Measurements from ENCODE around the gene SOCS2.
A peak's percentile ranks its signal among the peaks of the same experiment; 100 is the strongest.

SOCS2 gene

GRCh38 chr12:93589081-93589480 lies 16.6 kb downstream of the SOCS2 start:
- no peak for DNase-seq (ENCODE audit: low read depth, low spot score)
- H3K4me3 ChIP-seq (ENCODE audit: low read length): no peak overlapping the region

GRCh38 chr12:93591137-93591868 lies 18.8 kb downstream of the SOCS2 start:
- DNase-seq (ENCODE audit: low read depth, low spot score): no peak
- peak overlapping the region; percentile 43 for H3K4me3 ChIP-seq (ENCODE audit: low read length)

GRCh38 chr12:93592641-93593406 lies 20.3 kb downstream of the SOCS2 start:
- H3K4me3 ChIP-seq (ENCODE audit: low read length): no peak overlapping the region
- DNase-seq (ENCODE audit: low read depth, low spot score): no peak

GRCh38 chr12:93593843-93594242 lies 21.4 kb downstream of the SOCS2 start:
- DNase-seq (ENCODE audit: low read depth, low spot score): no peak
- no peak overlapping the region for H3K4me3 ChIP-seq (ENCODE audit: low read length)

GRCh38 chr12:93594766-93595311 lies 22.4 kb downstream of the SOCS2 start:
- no peak for DNase-seq (ENCODE audit: low read depth, low spot score)
- H3K4me3 ChIP-seq (ENCODE audit: low read length): no peak overlapping the region

- no peak overlapping the region for H3K4me3 ChIP-seq (ENCODE audit: low read length)
- DNase-seq (ENCODE audit: low read depth, low spot score): no peak
These were observed 22.9 kb downstream of the SOCS2 start for GRCh38 chr12:93595351-93595750.

GRCh38 chr12:93597608-93598007 lies 25.1 kb downstream of the SOCS2 start:
- no peak overlapping the region for H3K4me3 ChIP-seq (ENCODE audit: low read length)
- no peak for DNase-seq (ENCODE audit: low read depth, low spot score)

GRCh38 chr12:93599192-93599591 lies 26.7 kb downstream of the SOCS2 start:
- H3K4me3 ChIP-seq (ENCODE audit: low read length): no peak overlapping the region
- no peak for DNase-seq (ENCODE audit: low read depth, low spot score)

GRCh38 chr12:93601591-93601990 lies 29.1 kb downstream of the SOCS2 start:
- no peak for DNase-seq (ENCODE audit: low read depth, low spot score)
- H3K4me3 ChIP-seq (ENCODE audit: low read length): no peak overlapping the region

- no peak for DNase-seq (ENCODE audit: low read depth, low spot score)
- no peak overlapping the region for H3K4me3 ChIP-seq (ENCODE audit: low read length)
These were observed 30.6 kb downstream of the SOCS2 start for GRCh38 chr12:93602897-93603668.

GRCh38 chr12:93603762-93604161 lies 31.3 kb downstream of the SOCS2 start:
- DNase-seq (ENCODE audit: low read depth, low spot score): no peak
- no peak overlapping the region for H3K4me3 ChIP-seq (ENCODE audit: low read length)

- DNase-seq (ENCODE audit: low read depth, low spot score): no peak
- no peak overlapping the region for H3K4me3 ChIP-seq (ENCODE audit: low read length)
These were observed 35.8 kb downstream of the SOCS2 start for GRCh38 chr12:93608313-93608712.

GRCh38 chr12:93609281-93610192 lies 37.1 kb downstream of the SOCS2 start:
- H3K4me3 ChIP-seq (ENCODE audit: low read length): no peak overlapping the region
- DNase-seq (ENCODE audit: low read depth, low spot score): no peak

- H3K4me3 ChIP-seq (ENCODE audit: low read length): no peak overlapping the region
- no peak for DNase-seq (ENCODE audit: low read depth, low spot score)
These were observed 40.3 kb downstream of the SOCS2 start for GRCh38 chr12:93612776-93613175.

- H3K4me3 ChIP-seq (ENCODE audit: low read length): no peak overlapping the region
- DNase-seq (ENCODE audit: low read depth, low spot score): no peak
These were observed 42.6 kb downstream of the SOCS2 start for GRCh38 chr12:93614917-93615596.

GRCh38 chr12:93616584-93617101 lies 44.2 kb downstream of the SOCS2 start:
- H3K4me3 ChIP-seq (ENCODE audit: low read length): no peak overlapping the region
- no peak for DNase-seq (ENCODE audit: low read depth, low spot score)

GRCh38 chr12:93618891-93619410 lies 46.5 kb downstream of the SOCS2 start:
- no peak for DNase-seq (ENCODE audit: low read depth, low spot score)
- H3K4me3 ChIP-seq (ENCODE audit: low read length): no peak overlapping the region

GRCh38 chr12:93621986-93622385 lies 49.5 kb downstream of the SOCS2 start:
- H3K4me3 ChIP-seq (ENCODE audit: low read length): no peak overlapping the region
- DNase-seq (ENCODE audit: low read depth, low spot score): no peak

Data from Jurkat, Clone E6-1 (cell line).